Fibroblast of lung (primary cell): ENCODE results near the gene PARP11.

ENCODE experiments used
- EZH2 ChIP-seq: IDR thresholded peaks from 2 replicates; pipeline ENCODE4 v1.5.1; 2012; ENCODE audit warnings: low read length, control low read depth, mild to moderate bottlenecking; ENCODE audit errors: missing control alignments
- TF ChIP-seq, protein P1 (sequence below), 2 donors: IDR thresholded peaks in 1 of 2; conservative IDR thresholded peaks in 1 of 2; 1 replicate in 1 of 2; 2 replicates in 1 of 2; pipeline ENCODE4 v1.5.1; 2011 to 2012; ENCODE audit warnings: low read length in 2 of 2, control low read depth in 1 of 2, inconsistent platforms in 1 of 2, low read depth in 1 of 2, mild to moderate bottlenecking in 1 of 2

DNA sequence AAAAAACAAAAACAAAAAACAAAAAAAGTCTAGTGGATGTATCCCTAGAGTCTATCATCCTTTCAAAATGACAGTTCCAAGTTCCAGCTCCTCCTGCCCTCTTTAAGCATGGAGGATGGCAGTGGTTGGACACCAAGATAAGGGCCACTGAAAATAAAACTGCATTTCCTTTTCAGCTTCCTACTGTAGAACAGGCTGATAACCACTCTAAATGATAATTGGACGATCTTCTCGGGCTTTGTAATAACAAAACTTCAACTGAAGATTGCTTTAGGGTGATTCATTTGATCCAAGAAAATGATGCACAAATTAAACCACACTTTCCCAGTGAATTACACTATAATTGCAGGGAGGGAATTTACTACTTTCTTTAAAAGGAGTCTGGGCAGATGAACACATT, 78.1 kb downstream of the PARP11 start:
- TF ChIP-seq, protein P1, sequence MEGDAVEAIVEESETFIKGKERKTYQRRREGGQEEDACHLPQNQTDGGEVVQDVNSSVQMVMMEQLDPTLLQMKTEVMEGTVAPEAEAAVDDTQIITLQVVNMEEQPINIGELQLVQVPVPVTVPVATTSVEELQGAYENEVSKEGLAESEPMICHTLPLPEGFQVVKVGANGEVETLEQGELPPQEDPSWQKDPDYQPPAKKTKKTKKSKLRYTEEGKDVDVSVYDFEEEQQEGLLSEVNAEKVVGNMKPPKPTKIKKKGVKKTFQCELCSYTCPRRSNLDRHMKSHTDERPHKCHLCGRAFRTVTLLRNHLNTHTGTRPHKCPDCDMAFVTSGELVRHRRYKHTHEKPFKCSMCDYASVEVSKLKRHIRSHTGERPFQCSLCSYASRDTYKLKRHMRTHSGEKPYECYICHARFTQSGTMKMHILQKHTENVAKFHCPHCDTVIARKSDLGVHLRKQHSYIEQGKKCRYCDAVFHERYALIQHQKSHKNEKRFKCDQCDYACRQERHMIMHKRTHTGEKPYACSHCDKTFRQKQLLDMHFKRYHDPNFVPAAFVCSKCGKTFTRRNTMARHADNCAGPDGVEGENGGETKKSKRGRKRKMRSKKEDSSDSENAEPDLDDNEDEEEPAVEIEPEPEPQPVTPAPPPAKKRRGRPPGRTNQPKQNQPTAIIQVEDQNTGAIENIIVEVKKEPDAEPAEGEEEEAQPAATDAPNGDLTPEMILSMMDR (conservative IDR thresholded peaks at IDR 0.05 in 1 of 2, IDR thresholded peaks at IDR 0.05 in 1 of 2; ENCODE audit: low read depth in 1 of 2, low read length in 2 of 2), result no peak
- TF ChIP-seq EZH2, result no peak
